Right renal cortex interstitium (tissue), 3 donors: ENCODE results near the gene KDM2A. TPM values are rescaled to one million over a fixed set of nuclear protein-coding genes. Genes with fewer than 3 reads are reported as not detected.
A peak's percentile ranks its signal among the peaks of the same experiment; 100 is the strongest.
"Not testable (repeated sequence)": the region's sequence is repeated elsewhere in the genome, so short reads cannot be mapped to it uniquely, and the experiment has no call there.

ENCODE experiments used
- DNase-seq, 3 donors: peaks; one replicate each; pipeline ENCODE4 v3.0.0-alpha.2; 2013; ENCODE audit warnings: low read depth in 3 of 3, low spot score in 2 of 3
- polyA plus RNA-seq, 3 donors: library from polyadenylated mRNA; unstranded; fragments of 120-200 nt; gene quantifications; one replicate each; pipeline ENCODE4 v1.2.1, GENCODE V29; 2013; ENCODE audit not compliant: insufficient read length in 3 of 3

Gene KDM2A
- polyA plus RNA-seq, 3 donors: 69.5 to 72.5 (median 71.3) TPM

GRCh38 chr11:67230886-67231285, 111.8 kb downstream of the KDM2A start:
- no peak for DNase-seq

- no peak for DNase-seq
Measured at GRCh38 chr11:67233584-67234190, 114.6 kb downstream of the KDM2A start.

GRCh38 chr11:67234571-67234970, 115.5 kb downstream of the KDM2A start:
- not testable (repeated sequence) for DNase-seq

GRCh38 chr11:67237574-67237973, 118.5 kb downstream of the KDM2A start:
- no peak for DNase-seq

- DNase-seq: no peak
Measured at GRCh38 chr11:67238894-67239782, 120.1 kb downstream of the KDM2A start.

GRCh38 chr11:67239783-67240575, 120.9 kb downstream of the KDM2A start:
- peak; percentile 88 to 95 (median 90) for DNase-seq

GRCh38 chr11:67240576-67241389, 121.7 kb downstream of the KDM2A start:
- DNase-seq: peak in 2 of 3 donors; percentile 56 to 57

- no peak for DNase-seq
Measured at GRCh38 chr11:67242548-67242947, 123.5 kb downstream of the KDM2A start.

- DNase-seq: no peak
Measured at GRCh38 chr11:67243051-67243450, 124.0 kb downstream of the KDM2A start.

GRCh38 chr11:67245046-67245445, 126.0 kb downstream of the KDM2A start:
- no peak for DNase-seq

- DNase-seq: no peak
Measured at GRCh38 chr11:67247946-67248550, 129.0 kb downstream of the KDM2A start.

- no peak for DNase-seq
Measured at GRCh38 chr11:67248653-67249052, 129.6 kb downstream of the KDM2A start.

- DNase-seq: no peak
Measured at GRCh38 chr11:67250059-67251043, 131.3 kb downstream of the KDM2A start.

GRCh38 chr11:67251841-67252240, 132.8 kb downstream of the KDM2A start:
- no peak for DNase-seq

GRCh38 chr11:67252831-67253239, 133.8 kb downstream of the KDM2A start:
- no peak for DNase-seq

GRCh38 chr11:67253872-67254624, 135.0 kb downstream of the KDM2A start:
- no peak for DNase-seq

- DNase-seq: no peak
Measured at GRCh38 chr11:67254798-67255197, 135.7 kb downstream of the KDM2A start.

- DNase-seq: no peak
Measured at GRCh38 chr11:67255353-67255752, 136.3 kb downstream of the KDM2A start.
